T1000 (cell line): ENCODE data around the gene PVRIG.
A peak's percentile ranks its signal among the peaks of the same experiment; 100 is the strongest.
"Not testable (repeated sequence)": the region's sequence is repeated elsewhere in the genome, so short reads cannot be mapped to it uniquely, and the experiment has no call there.

Experiments used
- DNase-seq: peaks from one replicate; lab custom pipeline; 2025; ENCODE audit warnings: mixed read lengths; lab: John Stamatoyannopoulos, UW

Gene PVRIG

GRCh38 chr7:100219801-100220585 is at the start of gene PVRIG:
Gene PVRIG, plus strand, starts transcription at chr7:100219949. Its CDS starts 22 bp downstream, at chr7:100219971.
- not testable (repeated sequence) for DNase-seq

DNA sequence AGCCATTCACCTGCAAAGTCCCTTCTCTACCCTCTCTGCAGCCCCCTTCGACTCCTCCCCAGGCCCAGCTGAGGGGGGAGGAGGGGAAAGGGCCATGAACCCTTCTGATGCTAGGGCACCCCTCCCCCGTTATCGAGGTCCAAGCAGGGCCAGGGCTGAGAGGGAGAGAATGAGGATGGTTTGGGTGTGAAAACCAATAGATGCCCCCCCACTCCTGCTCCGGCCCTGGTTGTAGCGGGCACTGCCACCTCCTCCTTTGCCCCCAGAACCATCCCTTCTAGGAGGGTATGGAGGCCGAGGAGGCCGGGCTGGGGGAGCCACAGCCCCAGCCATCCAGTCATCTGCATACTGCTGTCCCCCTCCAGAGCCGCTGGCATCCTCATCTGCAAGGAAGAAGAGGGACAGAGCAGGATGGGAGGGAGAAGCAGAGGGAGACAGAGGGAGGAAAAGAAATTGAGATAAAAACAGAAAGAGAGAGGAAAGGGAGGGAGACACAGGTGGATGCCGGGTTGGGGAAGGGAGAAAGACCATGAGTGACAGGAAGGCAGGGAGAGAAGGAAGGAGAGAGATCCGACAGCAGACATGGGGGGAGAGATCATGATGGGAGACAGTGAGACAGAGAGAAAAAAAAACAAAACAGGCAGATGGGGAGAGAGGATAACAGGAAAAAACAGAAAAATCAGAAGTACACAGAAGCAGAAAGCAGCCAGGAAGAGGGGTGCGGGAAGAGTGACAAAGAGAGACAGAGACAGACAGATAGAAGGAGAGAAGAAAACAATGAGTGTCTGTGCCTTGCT is 49.5 kb upstream of the PVRIG start:
- DNase-seq = no peak

- no peak for DNase-seq
These were observed 48.6 kb upstream of the PVRIG start for GRCh38 chr7:100171087-100171681.

DNA sequence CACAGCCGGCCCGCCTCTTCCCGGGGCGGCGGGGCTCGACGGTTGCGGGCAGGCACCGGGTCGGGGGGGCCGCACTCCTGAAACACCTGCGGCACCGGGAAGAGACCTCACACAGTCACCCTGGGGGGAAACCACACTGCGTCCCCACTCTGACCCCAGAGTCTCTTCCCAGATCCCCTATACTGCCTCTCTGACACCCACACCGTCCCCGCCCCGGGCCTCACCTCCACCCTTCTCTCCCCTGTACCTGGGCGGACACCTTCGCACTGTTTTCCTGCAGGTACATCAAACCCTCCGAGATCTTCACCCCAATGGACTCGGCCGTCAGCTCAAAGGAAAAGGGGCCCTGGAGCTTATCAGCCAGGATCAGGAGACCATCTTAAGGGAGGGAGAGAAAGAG is 47.9 kb upstream of the PVRIG start:
- no peak for DNase-seq

GRCh38 chr7:100173806-100174495 is 45.8 kb upstream of the PVRIG start:
- DNase-seq = no peak

DNA sequence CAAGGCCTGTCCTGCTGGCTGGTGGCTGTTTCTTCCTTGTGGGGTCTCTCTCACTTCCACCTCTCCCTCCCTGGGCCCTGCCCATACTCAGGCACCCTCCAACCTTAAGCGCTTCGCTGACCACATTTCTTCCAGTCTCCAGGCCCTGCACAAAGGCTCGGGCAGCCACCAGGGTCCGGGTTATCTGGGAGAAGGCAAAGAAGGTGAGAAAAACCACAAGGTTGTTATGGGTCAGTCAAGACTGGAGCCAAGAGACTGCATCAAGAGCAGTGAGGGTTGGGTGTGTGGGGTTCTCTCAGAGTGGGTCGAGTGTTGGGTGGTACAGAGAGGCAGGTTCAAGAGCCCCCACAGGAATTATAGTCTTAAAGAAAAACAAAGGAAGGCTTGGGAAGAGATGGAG is 45.2 kb upstream of the PVRIG start:
- DNase-seq = no peak

GRCh38 chr7:100175296-100175935 is 44.3 kb upstream of the PVRIG start:
- no peak for DNase-seq

DNA sequence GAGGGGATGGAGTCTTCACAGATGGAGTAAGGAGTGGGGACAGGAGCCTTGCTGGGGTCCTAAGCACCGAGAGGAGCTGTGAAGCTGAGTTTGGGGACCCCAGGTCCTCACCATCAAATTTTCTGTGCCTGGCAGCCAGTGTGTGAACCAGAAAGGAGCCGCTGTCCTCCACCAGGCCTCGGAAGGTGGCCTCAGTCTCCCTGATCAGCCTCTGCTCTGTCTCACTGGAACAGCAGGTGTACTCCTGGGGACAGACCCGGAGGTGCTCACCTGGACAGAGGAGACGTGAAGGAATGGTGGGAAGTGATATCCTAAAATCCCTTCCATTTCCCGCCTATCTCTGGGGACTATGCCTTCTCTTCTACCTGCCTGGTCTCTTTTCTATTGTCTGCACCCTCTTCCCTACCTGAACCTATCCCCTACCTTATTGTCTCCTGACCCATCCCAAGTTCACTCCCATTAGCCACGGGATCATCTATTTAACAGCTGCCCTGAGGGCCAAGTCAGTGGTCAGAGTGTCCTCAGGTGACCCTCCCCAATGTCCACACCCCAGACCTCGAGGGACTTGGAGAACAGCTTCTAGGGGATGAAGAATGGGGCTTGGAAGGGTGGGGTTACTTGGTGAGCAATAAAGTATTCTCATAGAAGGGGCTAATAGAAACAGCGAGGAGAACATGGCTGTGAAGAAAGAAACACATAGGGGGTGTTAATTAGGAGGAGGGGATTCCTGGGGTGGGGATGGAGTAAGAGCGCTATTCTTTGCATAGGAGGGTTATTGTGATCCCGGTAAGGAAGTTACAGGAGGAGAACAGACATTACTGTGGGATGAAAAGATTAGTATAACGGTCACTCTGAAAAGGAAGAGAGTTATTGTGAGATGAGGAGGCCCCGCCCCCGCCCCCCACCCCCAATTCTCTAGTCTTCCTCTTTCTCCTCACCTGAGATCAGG is 43.4 kb upstream of the PVRIG start:
- no peak for DNase-seq

GRCh38 chr7:100177045-100178001 is 42.4 kb upstream of the PVRIG start, which contains the start of the genes GPC2 and STAG3:
Gene GPC2, minus strand, starts transcription at chr7:100177381. Its CDS starts 182 bp downstream, at chr7:100177199.
Gene STAG3, plus strand, starts transcription at chr7:100177918. Its CDS starts 2,639 bp downstream, at chr7:100180557.
- peak; percentile 96 for DNase-seq

GRCh38 chr7:100180084-100180483 is 39.7 kb upstream of the PVRIG start:
- DNase-seq = not testable (repeated sequence)

- not testable (repeated sequence) for DNase-seq
These were observed 37.1 kb upstream of the PVRIG start for GRCh38 chr7:100182616-100183015.

DNA sequence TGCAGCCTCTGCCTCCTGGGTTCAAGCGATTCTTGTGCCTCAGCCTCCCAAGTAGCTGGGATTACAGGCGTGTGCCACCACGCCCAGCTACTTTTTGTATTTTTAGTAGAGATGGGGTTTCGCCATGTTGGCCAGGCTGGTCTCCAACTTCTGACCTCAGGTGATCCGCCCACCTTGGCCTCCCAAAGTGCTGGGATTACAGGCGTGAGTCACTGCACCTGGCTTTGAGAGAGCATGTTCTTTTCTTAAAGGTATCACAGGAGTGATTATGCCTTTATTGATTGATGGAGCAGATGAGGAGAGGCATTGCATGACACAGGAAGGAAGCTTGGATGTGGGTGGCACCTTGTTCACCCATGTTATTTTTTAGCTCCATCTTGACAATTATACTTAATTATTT is 36.7 kb upstream of the PVRIG start:
- not testable (repeated sequence) for DNase-seq

DNA sequence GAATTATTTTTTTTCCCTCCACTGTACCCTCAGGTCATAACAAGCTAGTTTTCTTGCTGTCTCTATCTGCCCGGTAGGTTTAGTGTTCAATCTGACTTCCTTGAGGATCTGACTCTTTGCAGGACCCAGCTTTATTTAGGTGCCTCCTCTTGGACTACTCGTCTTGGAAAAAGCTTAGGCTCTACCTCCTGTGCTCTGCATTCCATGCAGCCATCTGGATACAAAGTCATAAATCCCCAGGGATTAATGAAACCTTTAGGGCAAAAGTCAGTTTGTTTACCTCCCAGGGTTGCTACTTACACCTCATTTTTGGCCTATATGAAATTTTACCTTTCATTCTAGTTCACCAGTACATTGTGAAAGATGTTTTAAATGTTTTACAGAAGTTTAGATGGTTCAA is 34.0 kb upstream of the PVRIG start:
- DNase-seq = no peak

GRCh38 chr7:100189061-100189460 is 30.7 kb upstream of the PVRIG start:
- DNase-seq = no peak

DNA sequence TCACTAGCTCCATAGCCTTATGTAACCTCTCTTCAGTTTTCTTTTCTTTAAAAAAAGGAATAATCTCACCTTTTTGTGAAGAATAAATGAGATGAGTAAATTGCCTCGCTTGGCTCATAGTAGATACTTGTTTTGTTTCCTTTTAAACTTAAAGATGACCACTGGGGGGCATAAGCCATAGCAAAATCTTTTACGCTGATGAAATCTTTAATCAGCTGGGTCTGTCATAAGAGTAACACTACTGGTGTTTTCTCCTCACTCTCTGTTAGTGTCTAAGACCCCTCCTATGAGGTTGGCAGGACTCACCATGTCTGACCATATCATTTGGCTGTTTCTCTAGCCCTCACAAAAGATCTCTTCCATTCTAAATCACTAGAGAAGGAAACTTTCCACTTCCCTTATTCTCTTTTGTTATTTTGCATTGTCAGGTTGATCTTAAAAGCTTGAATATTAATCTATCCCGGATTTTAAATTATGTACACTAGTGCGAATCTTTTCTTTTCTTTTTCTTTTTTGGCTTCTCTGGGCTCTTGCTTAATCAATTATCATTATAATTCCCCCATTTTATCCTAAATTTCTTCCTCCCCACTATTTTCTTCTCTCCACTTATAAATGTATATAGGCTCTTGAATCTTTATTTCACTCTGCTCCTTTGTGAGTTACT is 29.6 kb upstream of the PVRIG start:
- no peak for DNase-seq

- DNase-seq = no peak
These were observed 28.0 kb upstream of the PVRIG start for GRCh38 chr7:100191775-100192174.

GRCh38 chr7:100192281-100192862 is 27.4 kb upstream of the PVRIG start:
- DNase-seq = not testable (repeated sequence)

DNA sequence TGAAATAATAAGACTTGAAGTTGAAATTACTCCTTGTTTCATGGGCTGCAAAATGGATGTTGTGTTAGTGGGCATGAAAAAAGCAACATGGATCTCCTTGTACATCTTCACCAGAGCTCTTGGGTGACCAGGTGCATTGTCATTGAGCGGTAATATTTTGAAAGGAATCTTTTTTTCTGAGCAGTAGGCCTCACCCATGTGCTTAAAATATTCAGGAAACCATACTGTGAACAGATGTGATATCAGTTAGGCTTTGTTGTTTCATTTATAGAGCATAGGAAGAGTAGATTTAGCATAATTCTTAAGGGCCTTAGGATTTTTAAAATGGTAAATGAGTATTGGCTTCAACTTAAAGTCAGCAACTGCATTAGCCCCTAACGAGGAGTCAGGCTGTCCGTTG is 26.8 kb upstream of the PVRIG start:
- DNase-seq = no peak
